Measurements from ENCODE around the gene SLC25A11.

SLC25A11 gene

DNA sequence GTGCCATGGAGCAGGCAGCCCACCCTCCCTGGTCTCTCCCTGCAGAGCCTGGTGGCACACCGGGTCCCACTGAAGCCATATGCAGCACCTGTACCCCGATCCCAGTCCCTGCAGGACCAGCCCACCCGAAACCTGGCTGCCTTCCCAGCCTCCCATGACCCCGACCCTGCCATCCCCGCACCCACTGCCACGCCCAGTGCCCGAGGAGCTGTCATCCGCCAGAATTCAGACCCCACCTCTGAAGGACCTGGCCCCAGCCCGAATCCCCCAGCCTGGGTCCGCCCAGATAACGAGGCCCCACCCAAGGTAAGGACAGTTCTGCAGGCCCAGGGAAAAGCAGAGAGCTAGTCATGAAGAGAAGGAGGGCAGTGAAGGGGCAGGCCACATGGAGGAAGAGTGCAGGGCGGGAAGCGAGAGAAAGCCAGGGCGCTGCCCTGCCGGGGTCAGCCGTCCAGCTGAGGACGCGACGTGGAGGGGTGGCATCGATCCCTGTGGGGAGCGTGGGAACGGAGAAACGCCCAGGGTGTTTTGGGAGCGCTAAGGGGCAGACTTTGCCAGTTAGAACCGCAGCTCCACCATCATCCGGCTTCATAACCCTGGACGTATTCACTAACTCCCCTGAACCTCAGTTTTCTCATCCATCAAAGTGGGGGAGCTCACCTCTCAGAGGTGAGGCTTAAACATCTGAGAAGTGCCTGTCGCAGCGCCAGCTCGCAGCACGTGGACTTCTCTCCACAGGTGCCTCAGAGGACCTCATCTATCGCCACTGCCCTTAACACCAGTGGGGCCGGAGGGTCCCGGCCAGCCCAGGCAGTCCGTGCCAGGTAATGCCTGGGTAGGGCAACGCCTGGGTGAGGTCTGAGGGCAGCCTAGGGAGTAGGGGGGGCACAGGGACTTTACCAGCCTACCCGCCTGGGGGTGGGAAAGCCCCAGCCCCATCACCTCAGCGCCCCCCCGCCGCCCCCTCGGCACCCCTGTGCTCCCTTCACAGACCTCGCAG lies 48.1 kb downstream of the SLC25A11 start:
- TF ChIP-seq EZH2phosphoT487 (IDR thresholded peaks at IDR 0.05; ENCODE audit: low read depth) = no peak
- TF ChIP-seq, protein P1, sequence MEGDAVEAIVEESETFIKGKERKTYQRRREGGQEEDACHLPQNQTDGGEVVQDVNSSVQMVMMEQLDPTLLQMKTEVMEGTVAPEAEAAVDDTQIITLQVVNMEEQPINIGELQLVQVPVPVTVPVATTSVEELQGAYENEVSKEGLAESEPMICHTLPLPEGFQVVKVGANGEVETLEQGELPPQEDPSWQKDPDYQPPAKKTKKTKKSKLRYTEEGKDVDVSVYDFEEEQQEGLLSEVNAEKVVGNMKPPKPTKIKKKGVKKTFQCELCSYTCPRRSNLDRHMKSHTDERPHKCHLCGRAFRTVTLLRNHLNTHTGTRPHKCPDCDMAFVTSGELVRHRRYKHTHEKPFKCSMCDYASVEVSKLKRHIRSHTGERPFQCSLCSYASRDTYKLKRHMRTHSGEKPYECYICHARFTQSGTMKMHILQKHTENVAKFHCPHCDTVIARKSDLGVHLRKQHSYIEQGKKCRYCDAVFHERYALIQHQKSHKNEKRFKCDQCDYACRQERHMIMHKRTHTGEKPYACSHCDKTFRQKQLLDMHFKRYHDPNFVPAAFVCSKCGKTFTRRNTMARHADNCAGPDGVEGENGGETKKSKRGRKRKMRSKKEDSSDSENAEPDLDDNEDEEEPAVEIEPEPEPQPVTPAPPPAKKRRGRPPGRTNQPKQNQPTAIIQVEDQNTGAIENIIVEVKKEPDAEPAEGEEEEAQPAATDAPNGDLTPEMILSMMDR (IDR thresholded peaks at IDR 0.05; ENCODE audit: low read depth, low read length) = no peak
- Histone ChIP-seq H3K4me3 (ENCODE audit: low read length) (no peak overlapping the region; the same call in 1 of the 2 replicates), H3K4me1 (ENCODE audit: low read length) (peaks cover 14% of the 10 kb centered on the region), H2AFZ (ENCODE audit: low read depth, low read length) (no peak overlapping the region), H3K9me3 (ENCODE audit: insufficient read depth, low read length) (no peaks in the 10 kb centered on the region), H3K9ac (ENCODE audit: low read length) (peak overlapping the region; percentile 10; the same call in 1 of the 2 replicates), H3K36me3 (replicated peaks; ENCODE audit: low read depth, low read length) (peaks cover 7% of the 10 kb centered on the region), H4K20me1 (ENCODE audit: insufficient read depth, low read length) (no peaks in the 10 kb centered on the region), H3K79me2 (ENCODE audit: low read length) (no peaks in the 10 kb centered on the region), H3K27ac (ENCODE audit: low read length) (peak overlapping the region; percentile 11; the same call in 1 of the 2 replicates), H3K4me2 (ENCODE audit: low read length) (peak overlapping the region; percentile 53; the same call in 1 of the 2 replicates), H3K27me3 (ENCODE audit: low read depth, low read length) (no peaks in the 10 kb centered on the region)

DNA sequence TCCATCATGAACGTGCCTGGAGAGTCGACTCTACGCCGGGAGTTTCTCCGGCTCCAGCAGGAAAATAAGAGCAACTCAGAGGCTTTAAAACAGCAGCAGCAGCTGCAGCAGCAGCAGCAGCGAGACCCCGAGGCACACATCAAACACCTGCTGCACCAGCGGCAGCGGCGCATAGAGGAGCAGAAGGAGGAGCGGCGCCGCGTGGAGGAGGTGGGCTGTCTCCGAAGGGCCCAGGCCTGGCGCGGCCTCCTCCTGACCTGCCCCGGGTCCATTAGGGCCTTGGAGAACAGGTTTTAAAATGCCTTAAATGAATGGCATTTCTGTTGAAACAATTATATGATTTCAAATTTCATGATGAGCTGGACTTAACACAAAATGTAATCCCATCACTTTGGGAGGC lies 52.3 kb downstream of the SLC25A11 start:
- Histone ChIP-seq H3K4me3 (ENCODE audit: low read length) (no peak overlapping the region), H2AFZ (ENCODE audit: low read depth, low read length) (no peak overlapping the region), H4K20me1 (ENCODE audit: insufficient read depth, low read length) (no peaks in the 10 kb centered on the region), H3K9me3 (ENCODE audit: insufficient read depth, low read length) (no peaks in the 10 kb centered on the region), H3K4me1 (ENCODE audit: low read length) (peaks cover 12% of the 10 kb centered on the region), H3K9ac (ENCODE audit: low read length) (no peak overlapping the region), H3K79me2 (ENCODE audit: low read length) (no peaks in the 10 kb centered on the region), H3K27ac (ENCODE audit: low read length) (no peak overlapping the region), H3K4me2 (ENCODE audit: low read length) (no peak overlapping the region), H3K36me3 (replicated peaks; ENCODE audit: low read depth, low read length) (peaks cover 7% of the 10 kb centered on the region), H3K27me3 (ENCODE audit: low read depth, low read length) (no peaks in the 10 kb centered on the region)
- no peak for TF ChIP-seq EZH2phosphoT487 (IDR thresholded peaks at IDR 0.05; ENCODE audit: low read depth)
- TF ChIP-seq, protein P1 (IDR thresholded peaks at IDR 0.05; ENCODE audit: low read depth, low read length) = no peak

Data from OCI-LY3 (cell line).